K562 treated with DMSO at 1 percent for 48 hours (cell line): ENCODE measurements around the gene CD164. TPM values are rescaled to one million over a fixed set of nuclear protein-coding genes. Genes with fewer than 3 reads are reported as not detected.

Experiments
- total RNA-seq: library from RNA; unstranded; fragments of 300-600 nt; gene quantifications from 2 replicates; pipeline ENCODE4 v1.2.3, GENCODE V29; 2022; ENCODE audit warnings: low replicate concordance; ENCODE audit errors: extremely low read depth

CD164 gene
- total RNA-seq: not detected in 2 replicates

DNA sequence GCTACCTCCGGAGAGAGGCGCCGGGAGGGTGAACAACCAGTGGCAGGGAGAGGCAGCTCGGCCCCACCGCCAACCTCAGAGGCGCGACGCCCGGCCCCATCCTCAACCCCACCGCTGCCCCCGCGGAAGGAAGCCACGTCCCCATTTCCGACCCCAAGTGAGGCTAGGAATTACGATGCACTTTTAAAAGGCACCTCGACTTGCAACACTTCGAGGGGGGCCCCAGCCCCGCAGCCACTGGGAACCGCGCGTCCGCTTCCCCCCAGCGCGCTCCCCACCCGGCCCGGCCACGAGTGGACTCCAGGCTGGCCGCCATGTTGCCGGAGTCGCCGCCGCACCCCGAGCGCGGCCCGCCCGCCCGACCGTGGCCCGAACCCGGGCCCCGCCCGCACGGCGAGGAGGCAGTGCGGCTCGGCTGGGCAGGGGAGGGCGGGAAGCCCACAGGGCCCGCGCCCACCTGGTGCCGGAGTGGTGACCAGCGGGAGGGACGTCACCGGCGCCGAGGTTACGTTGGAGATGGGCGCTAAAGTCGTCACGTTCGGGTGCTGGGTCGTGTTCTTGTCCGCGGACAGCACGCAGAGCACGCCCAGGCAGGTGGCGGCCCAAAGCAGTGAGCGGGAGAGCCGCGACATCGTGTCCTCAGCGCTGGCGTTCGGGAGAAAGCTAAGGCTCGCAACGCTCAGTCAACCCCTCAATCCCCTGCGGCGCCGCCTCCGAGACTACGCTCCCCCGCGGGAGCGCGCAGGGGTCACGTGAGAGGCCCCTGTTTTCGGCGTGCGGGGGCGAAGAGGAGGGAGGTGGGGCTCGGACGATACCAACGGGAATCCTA lies at the start of gene CD164:
TSS of gene CD164 (minus strand) at position 721 of the 829 bp plus-strand sequence. CDS start at position 632, 89 bp downstream.

Other genes with a start within 250 kb of the CD164 start
- not detected in 2 replicates for gene PPIL6, start 58.2 kb upstream of the CD164 start, total RNA-seq
- gene SMPD2, start 58.3 kb upstream of the CD164 start, total RNA-seq: not detected in 2 replicates
- gene MICAL1, start 73.3 kb upstream of the CD164 start, total RNA-seq: not detected in 2 replicates
- gene ZBTB24, start 100.8 kb upstream of the CD164 start, total RNA-seq: not detected in 2 replicates